HL-60 (cell line): ENCODE data around the gene SEC63.
"Not testable (repeated sequence)": the region's sequence is repeated elsewhere in the genome, so short reads cannot be mapped to it uniquely, and the experiment has no call there.

Experiments
- DNase-seq, 2 experiments: peaks; one replicate each; pipeline ENCODE4 v3.0.0-alpha.2; 2010 to 2020; ENCODE audit warnings: low read depth in 1 of 2, low spot score in 1 of 2
- H3K27ac ChIP-seq: fragments of 250-450 bp; sonication (Bioruptor Pico); replicated peaks from 2 replicates; pipeline ENCODE4 v1.5.1; 2020; ENCODE audit warnings: mild to moderate bottlenecking, moderate library complexity
- H3K27me3 ChIP-seq: fragments of 250-450 bp; sonication (Bioruptor Pico); 2 replicates; pipeline ENCODE4 v1.5.1; 2021; ENCODE audit warnings: mild to moderate bottlenecking, moderate library complexity; ENCODE audit not compliant: insufficient read depth, poor library complexity, severe bottlenecking
- H3K4me3 ChIP-seq: replicated peaks from 2 replicates; pipeline ENCODE4 v1.5.1; 2011; ENCODE audit warnings: mild to moderate bottlenecking, control low read depth, low read length; ENCODE audit not compliant: insufficient read depth
- GABPA ChIP-seq: IDR thresholded peaks from 2 replicates; pipeline ENCODE4 v1.6.1; 2012; ENCODE audit warnings: low read depth
- POLR2AphosphoS5 ChIP-seq: IDR thresholded peaks from 2 replicates; pipeline ENCODE4 v1.6.1; 2012; ENCODE audit warnings: low read depth
- REST ChIP-seq: IDR thresholded peaks from 2 replicates; pipeline ENCODE4 v1.6.1; 2012; ENCODE audit warnings: low read depth; ENCODE audit not compliant: insufficient replicate concordance
- SPI1 ChIP-seq: IDR thresholded peaks from 2 replicates; pipeline ENCODE4 v1.6.1; 2012; ENCODE audit warnings: low read depth, mild to moderate bottlenecking, borderline replicate concordance
- TF ChIP-seq, protein P1 (sequence below): IDR thresholded peaks from one replicate; pipeline ENCODE4 v1.5.1; 2011; ENCODE audit warnings: low read length, control low read depth, inconsistent platforms; ENCODE audit not compliant: insufficient read depth

The SEC63 gene

GRCh38 chr6:107917451-107918375 lies 40.3 kb downstream of the SEC63 start:
- H3K27ac ChIP-seq, result no peak overlapping the region
- no peak for DNase-seq
- H3K27me3 ChIP-seq, result no peaks in the 10 kb centered on the region
- TF ChIP-seq GABPA, result no peak
- TF ChIP-seq SPI1, result no peak
- no peak for TF ChIP-seq POLR2AphosphoS5
- TF ChIP-seq, protein P1, sequence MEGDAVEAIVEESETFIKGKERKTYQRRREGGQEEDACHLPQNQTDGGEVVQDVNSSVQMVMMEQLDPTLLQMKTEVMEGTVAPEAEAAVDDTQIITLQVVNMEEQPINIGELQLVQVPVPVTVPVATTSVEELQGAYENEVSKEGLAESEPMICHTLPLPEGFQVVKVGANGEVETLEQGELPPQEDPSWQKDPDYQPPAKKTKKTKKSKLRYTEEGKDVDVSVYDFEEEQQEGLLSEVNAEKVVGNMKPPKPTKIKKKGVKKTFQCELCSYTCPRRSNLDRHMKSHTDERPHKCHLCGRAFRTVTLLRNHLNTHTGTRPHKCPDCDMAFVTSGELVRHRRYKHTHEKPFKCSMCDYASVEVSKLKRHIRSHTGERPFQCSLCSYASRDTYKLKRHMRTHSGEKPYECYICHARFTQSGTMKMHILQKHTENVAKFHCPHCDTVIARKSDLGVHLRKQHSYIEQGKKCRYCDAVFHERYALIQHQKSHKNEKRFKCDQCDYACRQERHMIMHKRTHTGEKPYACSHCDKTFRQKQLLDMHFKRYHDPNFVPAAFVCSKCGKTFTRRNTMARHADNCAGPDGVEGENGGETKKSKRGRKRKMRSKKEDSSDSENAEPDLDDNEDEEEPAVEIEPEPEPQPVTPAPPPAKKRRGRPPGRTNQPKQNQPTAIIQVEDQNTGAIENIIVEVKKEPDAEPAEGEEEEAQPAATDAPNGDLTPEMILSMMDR, result no peak
- no peak for TF ChIP-seq REST
- no peak overlapping the region for H3K4me3 ChIP-seq

DNA sequence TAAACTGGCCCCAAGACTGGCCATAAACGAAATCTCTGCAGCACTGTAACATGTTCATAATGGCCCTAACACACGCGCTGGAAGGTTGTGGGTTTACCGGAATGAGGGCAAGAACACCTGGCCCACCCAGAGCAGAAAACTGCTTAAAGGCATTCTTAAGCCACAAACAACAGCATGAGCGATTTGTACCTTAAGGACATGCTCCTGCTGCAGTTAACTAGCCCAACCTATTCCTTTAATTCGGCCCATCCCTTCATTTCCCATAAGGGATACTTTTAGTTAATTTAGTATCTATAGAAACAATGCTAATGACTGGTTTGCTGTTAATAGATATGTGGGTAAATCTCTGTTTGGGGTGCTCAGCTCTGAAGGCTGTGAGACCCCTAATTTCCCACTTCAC lies 41.0 kb downstream of the SEC63 start:
- not testable (repeated sequence) for H3K27ac ChIP-seq, H3K4me3 ChIP-seq, DNase-seq, H3K27me3 ChIP-seq

DNA sequence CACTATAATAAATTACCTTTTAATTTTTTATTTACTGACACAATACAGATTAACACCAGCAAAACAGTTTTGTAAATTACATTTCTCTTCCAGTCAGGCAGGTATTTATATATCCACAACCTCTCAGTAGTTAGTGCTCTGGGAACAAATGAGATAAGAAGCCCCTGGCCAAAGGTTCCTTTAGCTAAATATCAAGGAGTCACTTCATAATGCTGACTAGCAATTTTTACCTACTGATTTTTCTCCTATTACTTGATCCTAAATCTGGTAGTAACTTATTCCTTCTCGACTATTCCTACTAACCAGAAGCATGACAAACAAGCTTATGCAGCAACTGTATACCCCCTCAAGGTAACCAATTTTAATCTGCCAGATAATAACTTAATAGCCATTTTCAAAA lies 46.3 kb downstream of the SEC63 start:
- Histone ChIP-seq H3K27me3 (no peaks in the 10 kb centered on the region), H3K27ac (no peak overlapping the region), H3K4me3 (no peak overlapping the region)
- DNase-seq, result no peak
- no peak for TF ChIP-seq REST
- TF ChIP-seq SPI1, result no peak
- TF ChIP-seq, protein P1, result no peak
- TF ChIP-seq POLR2AphosphoS5, result no peak
- no peak for TF ChIP-seq GABPA

DNA sequence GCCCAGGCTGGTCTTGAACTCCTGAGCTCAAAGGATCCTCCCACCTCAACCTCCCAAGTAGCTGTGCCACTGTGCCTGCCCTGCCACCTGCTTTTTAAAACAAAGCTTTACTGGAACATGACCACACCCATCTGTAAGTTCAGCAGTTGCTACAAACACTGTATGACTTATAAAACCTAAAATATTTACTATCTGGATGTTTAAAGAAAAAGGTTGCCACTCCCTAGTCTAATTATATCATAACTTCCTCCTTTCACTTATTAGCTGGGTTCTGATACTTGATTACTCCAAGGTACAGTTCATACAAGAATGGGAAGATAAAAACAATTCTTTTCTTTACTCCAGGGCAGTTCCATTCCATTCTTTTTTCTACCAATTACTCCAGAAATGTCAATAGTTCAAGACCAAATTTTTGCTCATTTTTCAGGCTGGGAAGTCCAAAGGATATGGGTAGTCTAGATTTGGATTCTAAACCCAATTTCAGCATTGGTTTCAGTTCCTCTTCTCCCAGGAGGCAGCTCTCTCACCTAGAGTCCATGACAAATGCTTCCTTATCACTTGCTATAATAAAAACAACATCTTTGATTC lies 63.1 kb downstream of the SEC63 start:
- Histone ChIP-seq H3K27me3 (no peaks in the 10 kb centered on the region), H3K4me3 (no peak overlapping the region), H3K27ac (no peak overlapping the region)
- DNase-seq, result no peak
- TF ChIP-seq, protein P1, result no peak
- no peak for TF ChIP-seq POLR2AphosphoS5
- no peak for TF ChIP-seq SPI1
- no peak for TF ChIP-seq GABPA
- TF ChIP-seq REST, result no peak

DNA sequence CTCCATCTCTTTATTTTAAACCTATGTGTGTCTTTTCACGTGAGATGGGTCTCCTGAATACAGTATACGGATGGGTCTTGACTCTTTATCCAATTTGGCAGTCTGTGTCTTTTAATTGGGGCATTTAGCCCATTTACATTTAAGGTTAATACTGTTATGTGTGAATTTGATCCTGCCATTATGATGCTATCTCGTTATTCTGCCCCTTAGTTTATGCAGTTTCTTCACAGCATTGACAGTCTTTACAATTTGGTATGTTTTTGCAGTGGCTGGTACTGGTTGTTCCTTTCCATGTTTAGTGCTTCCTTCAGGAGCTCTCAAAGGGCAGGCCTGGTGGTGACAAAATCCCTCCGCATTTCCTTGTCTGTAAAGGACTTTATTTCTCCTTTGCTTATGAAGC lies 67.6 kb downstream of the SEC63 start:
- not testable (repeated sequence) for H3K27me3 ChIP-seq, H3K27ac ChIP-seq, H3K4me3 ChIP-seq, DNase-seq
